Stomach (tissue), 9 donors: ENCODE measurements around the gene MARCHF5. TPM values are rescaled to one million over a fixed set of nuclear protein-coding genes. Genes with fewer than 3 reads are reported as not detected.
A peak's percentile ranks its signal among the peaks of the same experiment; 100 is the strongest.

Experiments used
- DNase-seq, 2 donors: peaks; one replicate each; pipeline versions ENCODE4 v3.0.0 to v3.0.0-alpha.2; 2013 to 2019
- H3K27ac ChIP-seq, 5 donors: fragments of 200-600 bp in 4 of 5; sonication (generic) in 4 of 5; one replicate each; pipeline ENCODE4 v1.5.1; 2013 to 2019; ENCODE audit warnings: mild to moderate bottlenecking in 1 of 5, moderate library complexity in 1 of 5
- H3K27me3 ChIP-seq, 3 donors: fragments of 200-600 bp; sonication (generic); one replicate each; pipeline ENCODE4 v1.5.1; 2017 to 2019; ENCODE audit warnings: mixed run types in 1 of 3
- H3K36me3 ChIP-seq, 4 donors: fragments of 200-600 bp; sonication (generic); 1 replicate in 3 of 4; 2 replicates in 1 of 4; pipeline ENCODE4 v1.5.1; 2016 to 2019
- H3K4me1 ChIP-seq, 4 donors: fragments of 200-600 bp; sonication (generic); one replicate each; pipeline ENCODE4 v1.5.1; 2016 to 2019
- H3K4me3 ChIP-seq, 4 donors: fragments of 200-600 bp; sonication (generic) in 3 of 4; one replicate each; pipeline ENCODE4 v1.5.1; 2016 to 2019; ENCODE audit warnings: mild to moderate bottlenecking in 1 of 4
- H3K9me3 ChIP-seq, 4 donors: fragments of 200-600 bp; sonication (generic); one replicate each; pipeline ENCODE4 v1.5.1; 2016 to 2019
- CTCF ChIP-seq, 7 experiments: fragments of 450-650 bp in 4 of 7; fragments of 200-600 bp in 3 of 7; sonication (generic) in 3 of 7; IDR thresholded peaks; one replicate each; pipeline ENCODE4 v1.5.1; 2016 to 2019; ENCODE audit warnings: antibody characterized with exemption in 7 of 7, control low read depth in 2 of 7, mild to moderate bottlenecking in 1 of 7
- EP300 ChIP-seq: sonication (generic); formaldehyde crosslinking; IDR thresholded peaks from one replicate; pipeline ENCODE4 v1.6.1; 2017; ENCODE audit warnings: antibody characterized with exemption
- POLR2A ChIP-seq, 4 donors: fragments of 450-650 bp; IDR thresholded peaks; one replicate each; pipeline ENCODE4 v1.6.1; 2016; ENCODE audit warnings: antibody characterized with exemption in 4 of 4, control low read depth in 2 of 4, mild to moderate bottlenecking in 1 of 4, moderate library complexity in 1 of 4
- POLR2AphosphoS5 ChIP-seq, 3 donors: sonication (generic); formaldehyde crosslinking; IDR thresholded peaks; one replicate each; pipeline ENCODE4 v1.6.1; 2016; ENCODE audit warnings: antibody characterized with exemption in 3 of 3
- WGBS, 5 donors: extraction: QIAGEN DNeasy Blood & Tissue Kit in 3 of 5; methylation state at CpG; one replicate each; pipeline versions ENCODE4 v1.1.5 to v1.1.7; 2013 to 2018; 5-methylcytosine and 5-hydroxymethylcytosine counted together
- intact Hi-C: fragments of 100-400 bp; cut with DNase I; formaldehyde crosslinking; loops from one replicate; pipeline ENCODE4 v1.15.1; 2023; ENCODE audit warnings: low total_unique reads
- polyA plus RNA-seq, 3 donors: library from polyadenylated mRNA; stranded (reverse); fragments of 200-250 nt; gene quantifications; one replicate each; pipeline ENCODE4 v1.2.3, GENCODE V29; 2013
- total RNA-seq, 5 donors: library from RNA; depleted of rRNA; stranded (reverse); fragments of >200 nt; gene quantifications; one replicate each; pipeline versions ENCODE4 v1.1.0 to v1.2.3, GENCODE V29; 2014 to 2016
- donor health status: healthy with polysubstance abuse.
- donor health status: Bipolar disorder and iron deficiency.
- donor health status: healthy.

The MARCHF5 gene
- total and polyA plus RNA-seq, 8 donors: 1.2 to 37.1 (median 11.0) TPM

- Histone ChIP-seq H3K27ac (peak overlapping the region; percentile 10 to 90 (median 74)), H3K4me3 (peak overlapping the region; percentile 6 to 32 (median 30)), H3K4me1 (peaks cover 12 to 50% (median 40%) of the 10 kb centered on the region in 4 donors), H3K27me3 (no peaks in the 10 kb centered on the region), H3K36me3 (no peaks in the 10 kb centered on the region), H3K9me3 (no peaks in the 10 kb centered on the region)
- TF ChIP-seq POLR2AphosphoS5 (IDR thresholded peaks at IDR 0.05) (peak; percentile 22 to 44 (median 28)), POLR2A (IDR thresholded peaks at IDR 0.05) (no peak), CTCF (IDR thresholded peaks at IDR 0.05) (no peak)
- WGBS, 5 donors: 5 to 15% (median 10%) methylated on average over 8 of the region's 8 CpGs
- intact Hi-C loops: loop anchor here (10.0 kb wide), 1 partner anchor 52 kb away; the partner anchor contains the start of genes CPEB3 and MARCHF5
- peak; percentile 61 to 91 for DNase-seq
Measured at GRCh38 chr10:92242910-92243671, 47.9 kb upstream of the MARCHF5 start.

GRCh38 chr10:92244796-92245195 is 46.2 kb upstream of the MARCHF5 start:
- Histone ChIP-seq H3K27me3 (no peaks in the 10 kb centered on the region), H3K4me1 (peaks cover 0 to 36% (median 26%) of the 10 kb centered on the region in 4 donors), H3K4me3 (no peak overlapping the region), H3K27ac (no peak overlapping the region), H3K9me3 (no peaks in the 10 kb centered on the region), H3K36me3 (no peaks in the 10 kb centered on the region)
- no peak for DNase-seq
- WGBS, 5 donors: 39 to 71% (median 52%) methylated on average over 2 to 3 of the region's 3 CpGs
- TF ChIP-seq POLR2A (IDR thresholded peaks at IDR 0.05) (no peak), EP300 (no peak), CTCF (IDR thresholded peaks at IDR 0.05) (no peak), POLR2AphosphoS5 (IDR thresholded peaks at IDR 0.05) (no peak)
- intact Hi-C loops: loop anchor here (10.0 kb wide), 1 partner anchor 50 kb away; the partner anchor contains the start of genes CPEB3 and MARCHF5

GRCh38 chr10:92248566-92248965 is 42.4 kb upstream of the MARCHF5 start:
- intact Hi-C loops: loop anchor here (10.0 kb wide), 1 partner anchor 46 kb away; the partner anchor contains the start of genes CPEB3 and MARCHF5
- TF ChIP-seq CTCF (IDR thresholded peaks at IDR 0.05) (no peak), EP300 (no peak), POLR2A (IDR thresholded peaks at IDR 0.05) (no peak), POLR2AphosphoS5 (IDR thresholded peaks at IDR 0.05) (no peak)
- Histone ChIP-seq H3K27me3 (no peaks in the 10 kb centered on the region), H3K9me3 (no peaks in the 10 kb centered on the region), H3K27ac (no peak overlapping the region), H3K4me1 (peaks cover 0 to 11% (median 3%) of the 10 kb centered on the region in 4 donors), H3K36me3 (no peaks in the 10 kb centered on the region), H3K4me3 (no peak overlapping the region)
- WGBS, 5 donors: 72 to 92% (median 84%) methylated on average over 2 of the region's 2 CpGs
- DNase-seq: no peak

GRCh38 chr10:92263396-92263795 is 27.6 kb upstream of the MARCHF5 start:
- TF ChIP-seq POLR2A (IDR thresholded peaks at IDR 0.05) (no peak), POLR2AphosphoS5 (IDR thresholded peaks at IDR 0.05) (no peak)
- no peak overlapping the region for H3K27ac ChIP-seq
- intact Hi-C loops: no loop called here
- DNase-seq: no peak
- H3K27me3 ChIP-seq: no peaks in the 10 kb centered on the region
- no peaks in the 10 kb centered on the region for H3K9me3 ChIP-seq
- WGBS, 5 donors: 95 to 100% (median 97%) methylated on average over 2 of the region's 2 CpGs
- no peaks in the 10 kb centered on the region for H3K36me3 ChIP-seq
- H3K4me1 ChIP-seq: peaks cover 0 to 18% (median 0%) of the 10 kb centered on the region in 4 donors
- no peak overlapping the region for H3K4me3 ChIP-seq

GRCh38 chr10:92264249-92264648 is 26.7 kb upstream of the MARCHF5 start:
- WGBS, 5 donors: 81 to 100% (median 95%) methylated on average over 2 of the region's 2 CpGs
- no peaks in the 10 kb centered on the region for H3K36me3 ChIP-seq
- H3K27me3 ChIP-seq: no peaks in the 10 kb centered on the region
- no peak overlapping the region for H3K4me3 ChIP-seq
- intact Hi-C loops: no loop called here
- TF ChIP-seq POLR2AphosphoS5 (IDR thresholded peaks at IDR 0.05): no peak
- no peak for TF ChIP-seq CTCF (IDR thresholded peaks at IDR 0.05)
- no peak for TF ChIP-seq POLR2A (IDR thresholded peaks at IDR 0.05)
- no peak for TF ChIP-seq EP300
- H3K9me3 ChIP-seq: no peaks in the 10 kb centered on the region
- H3K27ac ChIP-seq: no peak overlapping the region
- DNase-seq: no peak
- peaks cover 0 to 18% (median 0%) of the 10 kb centered on the region in 4 donors for H3K4me1 ChIP-seq
